ENCODE data around the gene ABL1. TPM values are rescaled to one million over a fixed set of nuclear protein-coding genes. Genes with fewer than 3 reads are reported as not detected.

Gene ABL1
- polyA plus RNA-seq, 1 of the 3 experiments (the other 2 are of a cell fraction), result 24.6 TPM

- H3K27me3 ChIP-seq (ENCODE audit: insufficient read depth), result no peaks in the 10 kb centered on the region; the same call in 1 of the 2 replicates
- H3K4me2 ChIP-seq, result no peak overlapping the region
- DNase-seq, result no peak
- no peak for TF ChIP-seq NRF1 (IDR thresholded peaks at IDR 0.05; ENCODE audit: low read depth, low read length)
- TF ChIP-seq USF2 (IDR thresholded peaks at IDR 0.05; ENCODE audit: borderline replicate concordance, low read depth, low read length), result no peak
- no peak for TF ChIP-seq IRF3 (IDR thresholded peaks at IDR 0.05; ENCODE audit: low read depth, low read length)
- TF ChIP-seq GATA2 (CRISPR knock-in tag; IDR thresholded peaks at IDR 0.05), result no peak
- no peak for TF ChIP-seq USF1 (IDR thresholded peaks at IDR 0.05; ENCODE audit: borderline replicate concordance, low read depth)
- no peak for TF ChIP-seq SIN3A (IDR thresholded peaks at IDR 0.05; ENCODE audit: borderline replicate concordance, low read depth, low read length)
- TF ChIP-seq JUND (IDR thresholded peaks at IDR 0.05), result no peak
- no peak for TF ChIP-seq MXI1 (IDR thresholded peaks at IDR 0.05; ENCODE audit: low read depth, low read length)
- no peak for TF ChIP-seq POLR2AphosphoS5 (IDR thresholded peaks at IDR 0.05; ENCODE audit: low read depth, low read length)
- TF ChIP-seq SMC3 (IDR thresholded peaks at IDR 0.05; ENCODE audit: low read depth, low read length), result no peak
- no peak for TF ChIP-seq NFIC (IDR thresholded peaks at IDR 0.05; ENCODE audit: borderline replicate concordance)
- no peak for TF ChIP-seq FOSL2 (IDR thresholded peaks at IDR 0.05; ENCODE audit: borderline replicate concordance, low read depth)
- TF ChIP-seq MEF2A (IDR thresholded peaks at IDR 0.05; ENCODE audit: borderline replicate concordance, low read depth), result no peak
- TF ChIP-seq MAX (IDR thresholded peaks at IDR 0.05; ENCODE audit: low read depth), result no peak
- no peak for TF ChIP-seq FOXJ3 (CRISPR knock-in tag; IDR thresholded peaks at IDR 0.05)
- TF ChIP-seq YY1 (IDR thresholded peaks at IDR 0.05; ENCODE audit: low read depth), result no peak
- no peak for TF ChIP-seq CHD2 (IDR thresholded peaks at IDR 0.05; ENCODE audit: low read length, partially characterized antibody)
- no peaks in the 10 kb centered on the region for H3F3A ChIP-seq (replicated peaks; ENCODE audit: insufficient read depth)
- POLR2A ChIA-PET, result no interaction called here
- no peaks in the 10 kb centered on the region for H3K79me2 ChIP-seq (ENCODE audit: insufficient read depth)
- no peak overlapping the region for H3K9ac ChIP-seq
- H3K9me2 ChIP-seq, result no peaks in the 10 kb centered on the region
- 88% methylated on average over 18 of the region's 19 CpGs for WGBS (ENCODE audit: low lambda C conversion rate)
- H3K4me3 ChIP-seq (ENCODE audit: low read depth in 2 of 2, low read length in 1 of 2), result no peak overlapping the region
- CTCF ChIA-PET, result interaction anchor here (0.9 to 1.3 kb wide), 3 partner anchors 16 to 121 kb away, joined by 3 to 4 read pairs (median 3); no protein-coding TSS in a partner anchor
- H3K36me3 ChIP-seq (replicated peaks in 1 of 2; ENCODE audit: control insufficient read depth in 1 of 2, insufficient read depth in 2 of 2, low read length in 1 of 2), result no peaks in the 10 kb centered on the region
- H3K4me1 ChIP-seq (ENCODE audit: control insufficient read depth in 1 of 2, insufficient read depth in 2 of 2, low read depth in 1 of 2, low read length in 1 of 2), result peaks cover 11 to 12% of the 10 kb centered on the region in 2 experiments; a peak in 3 of 4 replicates
- H2AFZ ChIP-seq (ENCODE audit: low read depth), result no peak overlapping the region
- H3K27ac ChIP-seq (ENCODE audit: low read depth in 2 of 2, low read length in 1 of 2), result no peak overlapping the region
- no peaks in the 10 kb centered on the region for H3K9me3 ChIP-seq
- no peaks in the 10 kb centered on the region for H4K20me1 ChIP-seq (ENCODE audit: insufficient read depth)
Measured at GRCh38 chr9:130925050-130925678, 90.1 kb downstream of the ABL1 start.

Measured in SK-N-SH (cell line).